Measurements from ENCODE around the gene UGT1A8. TPM values are rescaled to one million over a fixed set of nuclear protein-coding genes. Genes with fewer than 3 reads are reported as not detected.

Gene UGT1A8
- total RNA-seq, 1 donor from 2014 or later: not detected

- no peak overlapping the region for H3K4me3 Mint-ChIP-seq (ENCODE audit: unreplicated experiment)
- H3K9me3 Mint-ChIP-seq (ENCODE audit: low read depth): peaks cover 5% of the 10 kb centered on the region
Observed at GRCh38 chr2:233799087-233799665, 181.7 kb downstream of the UGT1A8 start.

DNA sequence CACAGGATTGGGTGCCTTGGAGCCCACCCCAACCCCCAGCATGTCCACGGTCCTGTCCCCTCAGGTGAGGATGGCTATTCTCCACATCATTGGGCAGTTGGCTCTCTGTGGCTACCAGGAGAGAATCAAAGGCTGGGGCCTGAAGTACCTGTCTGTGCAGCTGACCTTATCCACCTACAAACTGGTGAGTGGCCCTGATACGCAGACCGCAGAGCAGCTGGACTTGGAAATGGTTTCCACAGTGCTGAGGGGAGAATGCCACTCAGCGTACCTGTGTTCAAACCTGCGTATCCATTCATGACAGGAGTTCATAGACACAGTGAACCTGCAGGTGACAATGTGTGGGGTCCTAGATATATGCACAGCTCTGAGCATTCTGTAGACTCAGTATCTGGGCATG is 182.3 kb downstream of the UGT1A8 start:
- H3K4me1 Mint-ChIP-seq (ENCODE audit: low read depth): peaks cover 4% of the 10 kb centered on the region

More at GRCh38 chr2:233799087-233799665, 181.7 kb downstream of the UGT1A8 start:
- no peak for DNase-seq (ENCODE audit: low spot score)
- H3K36me3 Mint-ChIP-seq (ENCODE audit: low read depth): peaks cover 2% of the 10 kb centered on the region
- no peak overlapping the region for H3K27ac Mint-ChIP-seq (ENCODE audit: unreplicated experiment)
- H3K27me3 Mint-ChIP-seq (ENCODE audit: low read depth): peaks cover 12% of the 10 kb centered on the region
- no peak for TF ChIP-seq CTCF (IDR thresholded peaks at IDR 0.05)
- H3K4me1 Mint-ChIP-seq (ENCODE audit: low read depth): peaks cover 4% of the 10 kb centered on the region

DNA sequence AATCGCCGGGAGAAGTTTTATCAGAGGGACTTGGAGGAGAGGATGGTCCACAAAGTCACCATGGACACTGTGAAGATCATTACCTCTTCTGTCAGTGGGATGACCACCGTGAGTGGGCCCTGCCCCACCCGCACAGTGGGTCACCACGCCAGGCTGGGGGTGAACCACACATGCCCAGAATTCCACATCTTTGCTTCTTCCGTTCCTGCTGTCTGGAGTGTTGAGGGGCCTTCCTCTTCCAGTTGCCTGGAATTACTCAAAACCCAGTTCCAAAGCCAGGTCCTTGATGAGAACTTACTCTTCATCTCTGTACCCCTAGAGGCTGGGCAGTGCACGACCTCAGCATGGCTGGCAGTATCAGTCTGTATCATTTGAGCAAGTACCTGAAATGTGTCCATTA is 182.8 kb downstream of the UGT1A8 start:
- no peak for TF ChIP-seq CTCF (IDR thresholded peaks at IDR 0.05)
- Mint-ChIP-seq H3K4me1 (ENCODE audit: low read depth) (peaks cover 4% of the 10 kb centered on the region), H3K36me3 (ENCODE audit: low read depth) (peaks cover 2% of the 10 kb centered on the region), H3K4me3 (ENCODE audit: unreplicated experiment) (no peak overlapping the region), H3K9me3 (ENCODE audit: low read depth) (peaks cover 5% of the 10 kb centered on the region), H3K27ac (ENCODE audit: unreplicated experiment) (no peak overlapping the region), H3K27me3 (ENCODE audit: low read depth) (peaks cover 21% of the 10 kb centered on the region)
- no peak for DNase-seq (ENCODE audit: low spot score)

More for the DNA sequence above, 182.3 kb downstream of the UGT1A8 start:
- DNase-seq (ENCODE audit: low spot score): no peak
- no peak for TF ChIP-seq CTCF (IDR thresholded peaks at IDR 0.05)
- H3K9me3 Mint-ChIP-seq (ENCODE audit: low read depth): peaks cover 5% of the 10 kb centered on the region
- H3K36me3 Mint-ChIP-seq (ENCODE audit: low read depth): peaks cover 2% of the 10 kb centered on the region
- H3K27ac Mint-ChIP-seq (ENCODE audit: unreplicated experiment): no peak overlapping the region
- H3K27me3 Mint-ChIP-seq (ENCODE audit: low read depth): peaks cover 17% of the 10 kb centered on the region
- H3K4me3 Mint-ChIP-seq (ENCODE audit: unreplicated experiment): no peak overlapping the region

DNA sequence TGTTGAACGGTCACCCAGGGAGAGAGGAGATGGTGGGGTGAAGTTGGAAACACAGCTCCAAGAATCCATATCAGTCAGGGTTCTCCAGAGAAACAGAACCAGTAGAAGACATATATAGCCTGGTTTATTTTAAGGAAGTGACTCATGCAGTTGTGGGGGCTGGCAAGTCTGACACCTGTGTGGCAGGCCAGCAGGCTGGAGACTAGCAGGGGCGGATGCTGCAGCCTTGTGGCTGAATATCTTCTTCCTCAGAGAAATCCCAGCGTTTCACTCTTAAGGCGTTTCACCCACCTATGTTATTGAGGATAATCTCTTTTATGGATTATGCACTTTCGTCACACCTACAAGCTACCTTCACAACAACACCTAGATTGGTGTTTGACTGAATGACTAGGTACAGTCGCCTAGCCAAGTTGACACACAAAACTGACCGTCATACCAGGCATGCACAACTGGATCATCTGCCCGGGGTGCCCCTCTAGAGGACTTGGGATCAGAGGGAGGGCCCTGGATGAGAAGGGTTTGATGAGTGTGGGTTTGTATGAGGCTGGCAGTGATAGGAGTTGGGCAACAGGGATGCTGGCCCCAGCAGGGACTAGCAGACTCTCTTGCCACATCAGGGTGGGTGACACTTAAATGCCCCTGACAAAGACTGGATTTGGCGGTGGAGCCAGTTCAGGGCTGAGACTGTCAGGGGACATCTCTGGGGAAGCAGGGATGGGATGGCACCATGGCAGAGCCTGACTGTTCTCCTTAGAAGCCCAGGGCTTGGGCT is 184.1 kb downstream of the UGT1A8 start:
- DNase-seq (ENCODE audit: low spot score): no peak
- no peak overlapping the region for H3K27ac Mint-ChIP-seq (ENCODE audit: unreplicated experiment)
- H3K4me3 Mint-ChIP-seq (ENCODE audit: unreplicated experiment): no peak overlapping the region
- peaks cover 5% of the 10 kb centered on the region for H3K9me3 Mint-ChIP-seq (ENCODE audit: low read depth)
- peaks cover 2% of the 10 kb centered on the region for H3K36me3 Mint-ChIP-seq (ENCODE audit: low read depth)
- H3K27me3 Mint-ChIP-seq (ENCODE audit: low read depth): peaks cover 25% of the 10 kb centered on the region
- no peak for TF ChIP-seq CTCF (IDR thresholded peaks at IDR 0.05)
- peaks cover 4% of the 10 kb centered on the region for H3K4me1 Mint-ChIP-seq (ENCODE audit: low read depth)

- no peak overlapping the region for H3K27ac Mint-ChIP-seq (ENCODE audit: unreplicated experiment)
- no peak overlapping the region for H3K4me3 Mint-ChIP-seq (ENCODE audit: unreplicated experiment)
- TF ChIP-seq CTCF (IDR thresholded peaks at IDR 0.05): no peak
- H3K27me3 Mint-ChIP-seq (ENCODE audit: low read depth): peaks cover 25% of the 10 kb centered on the region
- DNase-seq (ENCODE audit: low spot score): no peak
- peaks cover 2% of the 10 kb centered on the region for H3K36me3 Mint-ChIP-seq (ENCODE audit: low read depth)
- H3K9me3 Mint-ChIP-seq (ENCODE audit: low read depth): peaks cover 5% of the 10 kb centered on the region
- H3K4me1 Mint-ChIP-seq (ENCODE audit: low read depth): peaks cover 4% of the 10 kb centered on the region
Observed at GRCh38 chr2:233802132-233802815, 184.8 kb downstream of the UGT1A8 start.

Data from chondrocyte (in vitro differentiated cells).